MCF 10A (cell line): ENCODE results near the gene PSMD7. TPM values are rescaled to one million over a fixed set of nuclear protein-coding genes. Genes with fewer than 3 reads are reported as not detected.

Experiments
- BruUV-seq: library from RNA; stranded (reverse); fragments of 400-500 nt; replicated peaks from 2 replicates; lab custom pipeline; 2021; lab: Mats Ljungman, UMichigan
- CTCF ChIA-PET: fragments of 300-600 bp; sonication (Branson Sonifier 250); formaldehyde crosslinking; extraction: SDS; loops from one replicate; lab custom pipeline; 2021; ENCODE audit warnings: antibody characterized with exemption, inconsistent platforms; lab: Yijun Ruan, JAX
- POLR2A ChIA-PET: fragments of 300-600, 350-650 bp; sonication (Branson Sonifier 250); formaldehyde crosslinking; extraction: SDS; loops from one replicate; lab custom pipeline; 2020; ENCODE audit warnings: antibody characterized with exemption, inconsistent platforms; lab: Yijun Ruan, JAX
- DNase-seq: peaks from one replicate; pipeline ENCODE4 v3.0.0-alpha.2; 2018; ENCODE audit not compliant: unreplicated experiment
- H3K27ac Mint-ChIP-seq: one replicate; pipeline ENCODE4 v1.8.0; 2022; ENCODE audit warnings: mild to moderate bottlenecking, low read depth, mixed read lengths; ENCODE audit not compliant: unreplicated experiment
- H3K27me3 Mint-ChIP-seq: one replicate; pipeline ENCODE4 v1.8.0; 2022; ENCODE audit warnings: mixed read lengths; ENCODE audit not compliant: insufficient read depth, unreplicated experiment
- H3K36me3 Mint-ChIP-seq: one replicate; pipeline ENCODE4 v1.8.0; 2022; ENCODE audit warnings: mild to moderate bottlenecking, moderate library complexity, mixed read lengths; ENCODE audit not compliant: insufficient read depth, unreplicated experiment
- H3K4me1 Mint-ChIP-seq: one replicate; pipeline ENCODE4 v1.8.0; 2022; ENCODE audit warnings: mixed read lengths; ENCODE audit not compliant: insufficient read depth, unreplicated experiment
- H3K4me3 Mint-ChIP-seq: one replicate; pipeline ENCODE4 v1.8.0; 2022; ENCODE audit warnings: mild to moderate bottlenecking, moderate library complexity, mixed read lengths; ENCODE audit not compliant: unreplicated experiment
- H3K9me3 Mint-ChIP-seq: one replicate; pipeline ENCODE4 v1.8.0; 2022; ENCODE audit warnings: mixed read lengths; ENCODE audit not compliant: unreplicated experiment
- CTCF ChIP-seq: fragments of 200-600 bp; IDR thresholded peaks from one replicate; pipeline ENCODE4 v1.8.0; 2022; ENCODE audit warnings: antibody characterized with exemption, mild to moderate bottlenecking; ENCODE audit not compliant: unreplicated experiment
- intact Hi-C: fragments of 100-400 bp; cut with micrococcal nuclease; formaldehyde crosslinking; loops from 2 replicates; pipeline ENCODE4 v1.14.1; 2022
- total RNA-seq: library from RNA; stranded (reverse); gene quantifications from 2 replicates; pipeline ENCODE4 v1.2.3, GENCODE V29; 2022

Gene PSMD7
- total RNA-seq, 1 experiment from 2014 or later = 141 TPM

GRCh38 chr16:74281300-74281699, 15.3 kb upstream of the PSMD7 start:
- no peaks in the 10 kb centered on the region for H3K9me3 Mint-ChIP-seq
- intact Hi-C loops = no loop called here
- no peak overlapping the region for H3K4me3 Mint-ChIP-seq
- H3K4me1 Mint-ChIP-seq = no peaks in the 10 kb centered on the region
- H3K27me3 Mint-ChIP-seq = peaks cover 12% of the 10 kb centered on the region
- no peak for DNase-seq
- BruUV-seq = no TSS peak
- H3K36me3 Mint-ChIP-seq = peaks cover 6% of the 10 kb centered on the region
- POLR2A ChIA-PET = no interaction called here
- TF ChIP-seq CTCF = no peak
- CTCF ChIA-PET = interaction anchor here (0.5 kb wide), 1 partner anchor 218 kb away, joined by 3 read pairs; no protein-coding TSS in a partner anchor
- H3K27ac Mint-ChIP-seq = no peak overlapping the region

GRCh38 chr16:74283716-74284115, 12.9 kb upstream of the PSMD7 start:
- Mint-ChIP-seq H3K36me3 (peaks cover 6% of the 10 kb centered on the region), H3K4me3 (no peak overlapping the region), H3K9me3 (no peaks in the 10 kb centered on the region), H3K27ac (no peak overlapping the region), H3K4me1 (no peaks in the 10 kb centered on the region), H3K27me3 (no peaks in the 10 kb centered on the region)
- no TSS peak for BruUV-seq
- TF ChIP-seq CTCF = no peak
- intact Hi-C loops = no loop called here
- ChIA-PET CTCF (interaction anchor here (0.8 to 1.2 kb wide), 2 partner anchors 10 to 327 kb away, joined by 3 read pairs; no protein-coding TSS in a partner anchor), POLR2A (no interaction called here)
- no peak for DNase-seq

DNA sequence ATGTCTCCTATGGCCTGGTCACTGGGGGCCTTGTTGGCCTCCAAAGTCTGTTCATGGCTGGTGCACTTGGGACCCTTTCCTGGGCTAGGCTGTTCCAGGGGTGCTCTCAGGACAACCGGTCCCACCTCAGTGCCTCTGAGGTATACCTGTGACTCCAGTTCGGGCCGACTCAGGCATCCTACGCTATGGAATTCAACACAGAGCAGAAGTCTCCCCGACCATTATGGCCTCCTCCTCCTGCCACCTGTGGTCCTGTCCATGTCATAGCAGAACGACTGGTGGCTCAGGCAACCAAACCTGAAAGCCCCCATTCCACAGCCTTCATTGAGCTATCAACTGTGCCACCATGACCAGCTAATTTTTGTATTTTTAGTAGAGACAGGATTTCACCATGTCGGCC, 8.5 kb upstream of the PSMD7 start:
- no peak overlapping the region for H3K27ac Mint-ChIP-seq
- no TSS peak for BruUV-seq
- no peak for DNase-seq
- ChIA-PET CTCF (interaction anchor here (0.6 to 1.0 kb wide), 2 partner anchors 9 to 13 kb away, joined by 3 to 6 read pairs; no protein-coding TSS in a partner anchor), POLR2A (no interaction called here)
- peaks cover 22% of the 10 kb centered on the region for H3K4me1 Mint-ChIP-seq
- intact Hi-C loops = no loop called here
- TF ChIP-seq CTCF = no peak
- peaks cover 16% of the 10 kb centered on the region for H3K36me3 Mint-ChIP-seq
- H3K27me3 Mint-ChIP-seq = no peaks in the 10 kb centered on the region
- peaks cover 15% of the 10 kb centered on the region for H3K9me3 Mint-ChIP-seq
- no peak overlapping the region for H3K4me3 Mint-ChIP-seq

DNA sequence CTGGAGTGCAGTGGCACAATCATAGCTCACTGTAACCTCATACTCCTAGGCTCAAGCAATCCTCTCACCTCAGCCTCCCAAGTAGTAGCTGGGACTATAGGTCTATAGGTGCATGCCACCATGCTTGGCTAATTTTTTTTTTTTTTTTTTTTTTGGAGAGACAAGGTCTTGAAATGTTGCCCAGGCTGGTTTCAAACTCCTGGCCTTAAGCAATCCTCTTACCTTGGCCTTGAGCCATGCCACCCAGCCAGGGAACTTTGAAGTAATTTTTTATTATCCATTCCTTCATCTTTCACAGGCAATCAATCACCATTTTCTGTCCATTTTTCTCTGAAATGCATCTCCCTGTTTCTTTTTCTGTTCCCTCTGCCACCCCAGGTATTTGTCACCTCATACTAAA, 6.3 kb upstream of the PSMD7 start:
- peak; percentile 56 for DNase-seq
- no peak for TF ChIP-seq CTCF
- ChIA-PET CTCF (interaction anchor here (0.8 kb wide), 1 partner anchor 12 kb away, joined by 4 read pairs; no protein-coding TSS in a partner anchor), POLR2A (interaction anchor here (1.1 to 2.2 kb wide), 3 partner anchors 9 to 317 kb away, joined by 3 to 10 read pairs (median 5); partner anchors contain the start of gene GLG1)
- H3K4me3 Mint-ChIP-seq = no peak overlapping the region
- peak overlapping the region; percentile 82 for H3K27ac Mint-ChIP-seq
- H3K4me1 Mint-ChIP-seq = peaks cover 22% of the 10 kb centered on the region
- H3K27me3 Mint-ChIP-seq = no peaks in the 10 kb centered on the region
- no TSS peak for BruUV-seq
- H3K36me3 Mint-ChIP-seq = peaks cover 16% of the 10 kb centered on the region
- intact Hi-C loops = no loop called here
- peaks cover 15% of the 10 kb centered on the region for H3K9me3 Mint-ChIP-seq
